Activated CD8-positive, alpha-beta memory T cell treated with anti-CD3 and anti-CD28 coated beads, Interleukin-2, amount 50 U/mL, for 24 hours (primary cell): ENCODE data around the gene ZNF184.
"Not testable (repeated sequence)": the region's sequence is repeated elsewhere in the genome, so short reads cannot be mapped to it uniquely, and the experiment has no call there.

ENCODE experiments used
- DNase-seq: peaks from one replicate; pipeline ENCODE4 v3.0.0-alpha.2; 2020; ENCODE audit errors: extremely low read depth

The ZNF184 gene

DNA sequence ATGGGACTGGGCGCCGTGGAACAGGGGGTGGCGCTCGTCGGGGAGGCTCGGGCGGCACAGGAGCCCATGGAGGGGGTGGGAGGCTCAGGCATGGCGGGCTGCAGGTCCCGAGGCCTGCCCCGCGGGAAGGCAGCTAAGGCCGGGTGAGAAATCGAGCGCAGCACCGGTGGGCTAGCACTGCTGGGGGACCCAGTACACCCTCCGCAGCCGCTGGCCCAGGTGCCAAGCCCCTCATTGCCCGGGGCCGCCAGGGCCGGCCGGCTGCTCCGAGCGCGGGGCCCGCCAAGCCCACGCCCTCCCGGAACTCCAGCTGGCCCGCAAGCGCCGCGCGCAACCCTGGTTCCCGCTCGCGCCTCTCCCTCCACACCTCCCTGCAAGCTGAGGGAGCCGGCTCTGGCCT, 48.1 kb downstream of the ZNF184 start:
- DNase-seq = not testable (repeated sequence)

DNA sequence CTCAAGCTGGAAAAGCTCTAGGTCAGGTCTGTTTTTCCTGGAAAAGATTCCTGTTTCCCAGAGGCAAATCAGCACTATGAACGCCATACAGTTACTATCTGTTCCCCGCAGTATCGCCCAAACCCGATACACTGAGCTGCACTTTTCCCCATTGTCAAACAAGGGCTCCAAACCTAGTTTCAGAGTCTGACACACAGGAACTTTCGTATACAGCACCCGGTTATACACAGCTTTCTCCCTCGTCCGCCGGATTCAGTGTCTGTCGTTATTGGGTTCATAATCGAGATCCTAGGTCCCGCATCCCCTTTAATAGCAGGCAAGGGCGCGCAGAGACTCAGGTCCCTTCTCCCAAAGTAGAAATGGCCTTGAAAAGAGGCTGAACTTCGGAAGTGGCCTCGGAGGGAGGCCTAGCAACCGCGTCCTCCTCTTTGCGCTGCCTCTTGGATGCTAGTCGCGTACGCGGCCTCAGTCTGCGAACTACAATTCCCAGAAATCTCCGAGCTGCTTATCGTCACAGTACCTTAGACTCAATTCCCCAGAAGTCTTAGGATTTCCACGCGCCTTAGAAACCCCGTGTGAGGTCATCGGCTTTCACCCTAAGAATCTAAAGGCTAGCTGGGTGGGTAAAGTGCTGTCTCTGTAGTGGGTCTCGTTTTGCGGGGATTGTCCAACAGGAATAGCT, 50.1 kb downstream of the ZNF184 start:
- no peak for DNase-seq

DNA sequence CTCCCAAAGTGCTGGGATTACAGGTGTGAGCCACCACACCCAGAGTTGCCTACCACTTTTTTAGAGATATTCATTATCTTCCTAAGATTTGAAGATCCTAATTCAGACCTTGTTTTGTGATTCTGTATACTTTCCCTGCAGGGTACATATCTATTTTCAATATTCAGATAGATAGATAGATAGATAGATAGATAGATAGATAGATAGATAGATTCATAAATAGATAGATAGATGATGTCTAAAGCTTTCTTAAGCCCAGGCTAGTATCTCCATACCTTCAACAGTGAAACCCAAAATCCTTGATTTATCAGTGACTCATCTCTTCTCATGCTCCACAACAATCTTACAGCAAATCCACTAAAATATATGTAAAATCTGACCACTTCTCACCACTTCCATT, 53.5 kb downstream of the ZNF184 start:
- DNase-seq = no peak

DNA sequence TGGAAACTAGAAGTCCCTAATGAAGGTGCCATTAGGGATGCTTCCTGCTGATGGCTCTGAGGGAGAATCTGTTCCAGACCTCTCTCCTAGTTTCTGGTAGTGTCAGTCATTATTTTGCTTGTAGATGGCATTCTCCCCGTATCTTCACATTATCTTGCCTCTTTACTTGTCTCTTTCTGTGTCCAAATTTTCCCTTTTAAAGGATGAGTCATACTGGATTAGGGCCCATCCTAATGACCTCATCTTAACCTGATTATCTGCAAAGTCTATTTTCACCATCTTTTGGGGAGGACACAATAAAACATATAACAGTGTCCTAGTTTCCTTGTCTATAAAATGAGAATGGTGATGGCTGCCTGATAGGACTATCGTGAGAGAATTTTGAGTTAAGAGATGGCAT, 57.0 kb downstream of the ZNF184 start:
- DNase-seq = no peak

DNA sequence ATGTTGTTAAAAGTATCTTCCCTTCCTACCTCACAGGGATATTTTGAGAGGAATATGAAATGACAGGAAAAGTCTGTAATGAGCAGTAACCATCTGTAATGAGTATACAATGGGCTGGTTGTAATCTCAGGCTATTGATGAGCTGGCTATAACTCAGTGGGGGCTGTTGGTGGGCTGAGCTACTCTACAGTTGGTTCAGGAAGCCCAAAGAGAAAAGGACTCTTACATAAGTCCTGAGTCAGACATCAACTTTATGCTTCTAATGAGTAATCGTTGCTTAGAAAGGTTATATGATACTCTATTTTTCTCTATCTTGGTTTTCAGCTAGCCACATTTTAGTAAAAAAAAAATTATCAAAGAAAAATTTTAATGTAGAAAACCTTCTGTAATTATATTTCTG, 57.9 kb downstream of the ZNF184 start:
- DNase-seq = no peak

DNA sequence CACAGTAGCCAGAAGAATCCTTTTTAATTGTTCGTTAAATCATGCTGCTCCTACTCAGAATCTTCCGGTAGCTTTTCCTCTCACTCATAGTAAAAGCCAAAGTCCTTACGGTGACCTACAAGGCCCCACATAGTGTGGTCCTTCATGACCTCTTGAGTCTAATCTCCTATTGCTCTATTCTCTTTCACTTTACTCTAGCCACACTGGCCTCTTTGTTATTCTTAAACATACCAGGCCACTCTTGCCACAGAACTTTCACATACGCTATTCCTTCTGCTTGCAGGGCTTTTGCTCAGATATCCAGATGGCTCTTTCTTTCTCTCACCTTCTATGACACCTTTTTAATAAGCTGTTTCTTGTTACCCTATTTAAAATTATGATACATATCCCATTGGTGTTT, 58.6 kb downstream of the ZNF184 start:
- DNase-seq = no peak

DNA sequence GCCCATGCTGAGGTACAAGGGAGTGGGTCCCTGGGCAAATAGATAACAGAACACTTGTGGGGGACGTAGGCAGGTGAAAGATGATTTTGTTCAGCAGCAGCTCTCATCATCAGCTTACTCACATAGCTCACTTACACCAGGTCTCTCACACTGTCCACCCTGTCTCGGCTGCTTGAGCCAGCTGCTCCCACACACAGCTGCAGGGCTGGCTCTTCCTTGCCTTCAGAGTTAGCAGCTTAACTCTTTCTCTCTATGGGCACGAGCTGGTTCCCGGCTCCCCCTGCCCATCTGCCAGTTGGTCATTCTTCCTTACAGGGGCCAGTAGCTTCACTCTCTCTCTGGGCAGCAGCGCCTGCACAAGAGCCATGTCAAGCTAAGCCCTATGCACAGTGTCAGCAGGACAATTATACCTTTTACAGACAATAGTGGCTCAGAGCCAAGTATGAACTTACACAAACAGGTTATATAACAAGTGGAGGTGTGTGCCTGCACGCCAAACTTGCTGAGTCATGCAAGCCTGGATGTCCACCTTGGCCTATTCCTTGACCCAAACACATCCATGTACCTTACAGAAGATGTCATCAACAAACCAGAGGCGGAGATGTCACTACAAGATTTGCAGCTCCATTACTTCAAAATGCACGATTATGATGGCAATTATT, 65.6 kb downstream of the ZNF184 start:
- no peak for DNase-seq

DNA sequence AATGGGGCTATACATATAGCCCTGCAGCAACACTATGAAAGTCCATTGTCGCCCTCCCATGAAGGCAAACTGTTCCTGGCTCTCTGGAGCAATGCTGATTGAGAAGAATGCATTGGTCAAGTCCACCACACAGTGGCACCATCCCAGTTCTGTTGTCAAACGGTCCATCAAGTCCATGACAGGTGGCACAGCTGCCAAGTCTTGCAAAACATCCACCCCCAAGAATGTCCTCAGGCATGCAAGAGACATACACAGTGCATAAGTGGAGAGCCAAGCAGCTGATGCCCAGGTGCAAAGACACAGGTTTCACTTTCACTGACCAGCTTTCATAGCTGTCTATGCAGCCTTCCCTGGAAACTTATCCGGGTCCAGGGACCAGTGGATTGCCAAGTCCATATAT, 66.8 kb downstream of the ZNF184 start:
- DNase-seq = no peak

DNA sequence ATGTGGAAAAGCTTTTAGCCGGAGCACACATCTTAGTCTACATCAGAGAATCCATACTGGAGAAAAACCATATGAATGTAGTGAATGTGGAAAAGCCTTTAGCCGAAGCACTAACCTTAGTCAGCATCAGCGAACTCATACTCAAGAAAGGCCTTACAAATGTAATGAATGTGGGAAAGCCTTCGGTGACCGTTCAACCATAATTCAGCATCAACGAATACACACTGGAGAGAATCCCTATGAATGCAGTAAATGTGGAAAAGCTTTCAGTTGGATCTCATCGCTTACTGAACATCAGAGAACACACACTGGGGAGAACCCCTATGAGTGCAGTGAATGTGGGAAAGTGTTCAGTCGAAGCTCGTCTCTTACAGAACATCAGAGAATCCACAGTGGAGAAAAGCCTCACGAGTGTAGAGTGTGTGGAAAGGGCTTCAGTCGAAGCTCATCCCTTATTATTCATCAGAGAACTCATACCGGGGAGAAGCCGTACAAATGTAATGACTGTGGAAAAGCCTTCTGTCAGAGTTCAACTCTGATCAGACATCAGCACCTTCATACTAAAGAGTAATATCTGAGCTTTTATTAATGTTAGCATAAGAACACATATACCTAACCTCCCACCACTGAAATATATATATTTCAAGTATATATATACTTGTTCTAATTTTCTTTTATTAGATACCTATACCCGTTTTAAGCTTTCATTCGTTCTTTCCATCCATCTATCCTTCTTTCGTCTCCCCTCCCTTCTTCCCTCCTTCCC, 71.8 kb downstream of the ZNF184 start:
- no peak for DNase-seq
